ENCODE measurements around the gene OCEL1.

The OCEL1 gene

DNA sequence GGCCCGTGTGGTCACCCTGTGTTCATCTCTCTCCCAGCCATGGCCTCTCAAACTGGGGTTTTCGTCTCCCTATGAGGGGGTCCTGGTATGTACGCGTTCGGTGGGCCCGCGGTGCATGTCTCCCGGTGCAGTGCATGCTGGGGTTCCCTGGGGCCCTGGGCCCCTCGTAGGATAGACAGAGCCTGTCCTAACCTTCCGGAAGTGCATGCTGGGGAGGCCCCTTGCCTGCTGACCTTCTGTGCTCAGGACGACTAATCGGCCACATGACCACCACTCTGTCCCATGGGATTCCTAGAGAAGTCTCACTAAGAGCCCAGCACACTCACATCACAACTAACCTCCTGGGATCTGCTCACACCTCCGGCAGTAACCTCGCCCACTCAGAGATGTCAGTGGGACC, 15.7 kb upstream of the OCEL1 start:
- no peak for DNase-seq (ENCODE audit: low read depth, low spot score)

GRCh38 chr19:17211547-17212446, 14.2 kb upstream of the OCEL1 start:
- DNase-seq (ENCODE audit: low read depth, low spot score): no peak

DNA sequence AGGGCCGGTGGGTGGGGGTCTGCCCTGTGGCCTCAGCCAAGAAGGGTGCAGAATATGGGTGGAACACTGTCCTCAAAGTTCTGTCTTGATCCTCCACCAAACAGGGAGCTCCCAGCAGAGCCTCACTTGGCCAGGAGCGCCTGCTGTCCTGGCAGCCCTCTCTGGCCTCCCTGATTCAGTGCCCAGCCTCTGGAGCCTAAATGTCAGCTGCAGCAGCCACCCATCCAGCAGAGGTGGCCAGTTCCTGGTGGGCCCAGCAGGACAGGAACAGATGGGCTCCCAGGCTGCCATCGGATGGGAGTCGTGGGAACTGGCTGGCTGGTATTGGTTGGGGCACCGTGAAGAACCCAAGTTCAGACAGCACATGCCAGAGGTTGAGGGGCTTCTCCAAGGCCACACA, 12.7 kb upstream of the OCEL1 start:
- no peak for DNase-seq (ENCODE audit: low read depth, low spot score)

- no peak for DNase-seq (ENCODE audit: low read depth, low spot score)
Observed at GRCh38 chr19:17214508-17215126, 11.4 kb upstream of the OCEL1 start.

DNA sequence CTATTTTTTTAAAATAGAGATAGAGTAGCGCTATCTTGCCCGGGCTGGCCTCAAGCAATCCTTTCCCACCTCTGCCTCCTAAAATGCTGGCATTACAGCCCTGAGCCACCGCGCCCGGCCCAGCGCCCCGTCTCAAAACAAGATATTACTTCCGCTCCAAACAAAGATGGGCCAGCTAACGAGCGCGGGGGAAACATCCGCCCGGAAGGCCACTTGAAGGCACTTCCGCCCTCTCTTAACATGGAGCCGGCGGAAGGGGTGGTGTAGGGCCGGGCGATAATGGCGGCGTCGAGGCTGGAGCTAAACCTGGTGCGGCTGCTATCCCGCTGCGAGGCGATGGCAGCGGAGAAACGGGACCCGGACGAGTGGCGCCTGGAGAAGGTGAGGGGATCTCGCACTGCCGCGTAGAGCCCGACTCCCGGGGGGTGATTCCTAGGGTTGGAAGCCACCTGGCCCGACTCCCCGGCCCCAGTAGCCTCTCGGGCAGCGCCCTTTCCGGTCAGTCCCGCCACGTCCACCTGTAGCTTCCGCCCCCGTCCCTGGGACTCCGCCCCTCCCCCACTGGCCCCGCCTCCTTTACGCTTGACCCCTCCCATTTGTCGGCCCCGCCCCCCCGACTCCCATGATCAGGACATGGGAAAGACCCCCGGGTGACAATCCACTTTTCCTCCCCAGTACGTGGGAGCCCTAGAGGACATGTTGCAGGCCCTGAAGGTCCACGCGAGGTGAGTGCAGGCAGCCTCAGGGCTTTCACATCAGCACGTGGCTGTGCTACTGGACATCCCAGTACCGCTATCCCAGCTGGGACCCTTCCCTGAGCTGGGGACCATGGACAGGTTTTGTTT, 10.7 kb upstream of the OCEL1 start, which contains the start of gene USE1:
Gene USE1, plus strand, starts transcription at position 231 of the 845 bp plus-strand sequence. Its CDS starts 49 bp downstream, at position 280.
- DNase-seq (ENCODE audit: low read depth, low spot score): peak; percentile 96

DNA sequence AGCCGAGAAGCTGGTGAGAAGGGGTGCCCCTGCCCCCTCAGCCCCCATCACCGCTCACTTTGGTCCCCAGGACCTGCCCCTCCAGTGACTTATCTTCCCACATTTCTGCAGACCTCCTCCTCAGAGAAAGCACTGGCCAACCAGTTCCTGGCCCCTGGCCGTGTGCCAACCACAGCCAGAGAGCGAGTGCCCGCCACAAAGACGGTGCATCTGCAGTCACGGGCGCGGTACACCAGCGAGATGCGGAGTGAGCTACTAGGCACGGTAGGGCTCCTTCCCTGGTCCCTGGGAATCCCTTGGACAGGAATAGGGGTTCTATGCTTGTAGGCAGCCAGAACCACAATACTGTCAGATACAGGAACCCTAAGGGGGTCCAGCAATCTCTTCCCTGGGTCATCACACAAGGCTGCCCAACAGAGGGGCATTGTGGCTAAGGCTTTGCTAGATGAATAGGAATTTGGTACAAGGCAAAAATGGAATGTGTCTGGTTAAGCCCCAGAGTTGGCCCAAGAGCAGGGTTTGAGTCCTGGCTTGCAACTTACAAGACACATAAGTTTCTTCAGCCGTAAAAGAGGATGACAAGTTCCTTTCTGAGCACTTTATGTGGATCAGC, 9.9 kb upstream of the OCEL1 start:
- DNase-seq (ENCODE audit: low read depth, low spot score): no peak

DNA sequence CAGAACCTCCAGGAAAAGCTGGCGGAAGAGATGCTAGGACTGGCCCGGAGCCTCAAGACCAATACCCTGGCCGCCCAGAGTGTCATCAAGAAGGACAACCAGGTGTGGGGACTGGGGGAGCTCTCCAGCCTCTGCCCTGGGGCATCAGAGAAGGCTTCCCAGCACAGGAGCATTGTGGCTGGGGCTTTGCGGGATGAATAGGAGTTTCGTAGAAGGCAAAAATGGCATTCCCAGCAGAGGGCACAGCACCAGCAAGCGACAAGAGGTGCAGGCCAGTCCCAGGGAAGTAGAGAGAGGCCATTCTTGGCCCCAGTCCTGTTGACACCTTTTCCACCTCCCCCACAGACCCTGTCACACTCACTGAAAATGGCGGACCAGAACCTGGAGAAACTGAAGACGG, 6.7 kb upstream of the OCEL1 start:
- peak; percentile 51 for DNase-seq (ENCODE audit: low read depth, low spot score)

GRCh38 chr19:17220207-17220758, 5.7 kb upstream of the OCEL1 start:
- DNase-seq (ENCODE audit: low read depth, low spot score): no peak

DNA sequence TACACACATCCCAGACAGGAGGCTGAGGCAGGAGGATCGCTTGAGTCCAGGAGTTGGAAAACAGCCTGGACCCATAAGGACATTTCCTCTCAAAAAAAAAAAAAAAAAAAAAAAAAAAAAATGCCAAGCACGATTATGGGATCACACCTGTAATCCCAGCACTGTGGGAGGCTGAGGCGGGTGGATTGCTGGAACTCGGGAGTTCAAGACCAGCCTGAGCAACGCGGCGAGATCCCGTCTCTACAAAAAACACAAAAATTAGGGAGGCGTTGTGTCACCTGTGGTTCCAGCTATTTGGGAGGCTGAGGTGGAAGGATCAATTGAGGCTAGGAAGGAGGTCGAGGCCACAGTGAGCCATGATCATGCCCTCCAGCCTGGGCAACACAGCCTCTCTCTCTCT, 973 bp upstream of the OCEL1 start:
- DNase-seq (ENCODE audit: low read depth, low spot score): no peak

GRCh38 chr19:17227798-17228367, 1.9 kb downstream of the OCEL1 start:
- peak; percentile 47 for DNase-seq (ENCODE audit: low read depth, low spot score)

DNA sequence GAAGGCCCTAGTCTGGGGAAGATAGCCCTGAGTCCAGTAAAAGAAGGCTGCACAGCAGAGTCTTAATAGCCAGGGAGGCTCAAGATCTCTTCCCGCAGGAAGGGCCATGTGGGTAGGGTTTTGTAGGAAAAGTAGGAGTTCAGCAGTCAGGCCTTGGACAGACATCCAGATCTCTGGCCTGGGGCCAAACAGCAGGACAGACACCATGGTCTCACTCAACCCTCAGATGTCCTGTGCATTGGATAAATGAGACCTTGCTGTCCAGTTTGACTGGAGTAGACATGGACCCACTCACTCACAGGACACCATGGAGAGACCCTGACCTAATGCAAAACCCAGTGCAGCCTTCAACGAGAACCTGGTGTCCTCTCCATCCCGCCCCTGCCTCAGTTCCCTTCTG, 3.9 kb downstream of the OCEL1 start:
- DNase-seq (ENCODE audit: low read depth, low spot score): no peak

- no peak for DNase-seq (ENCODE audit: low read depth, low spot score)
Observed at GRCh38 chr19:17232258-17232657, 6.2 kb downstream of the OCEL1 start.

DNA sequence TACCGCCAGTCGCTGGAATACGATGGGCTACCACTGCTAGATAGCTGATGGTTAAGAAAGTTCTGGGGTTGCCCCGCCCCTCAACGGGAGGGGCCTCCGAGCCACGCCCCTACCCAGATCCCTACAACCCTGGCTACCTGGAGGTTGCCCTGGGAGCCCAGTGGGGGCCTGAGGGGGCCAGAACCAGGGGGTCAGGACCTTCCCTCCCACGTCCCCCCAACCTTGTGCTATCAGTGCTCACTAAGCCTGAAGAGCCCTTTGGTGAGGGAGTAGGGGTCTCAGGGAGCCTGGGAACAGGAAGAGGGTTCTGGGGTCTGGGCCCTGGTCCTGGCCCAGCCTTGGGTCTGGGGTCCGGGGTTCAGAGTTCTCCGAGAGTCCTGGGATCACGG, 8.9 kb downstream of the OCEL1 start:
- DNase-seq (ENCODE audit: low read depth, low spot score): peak; percentile 71

DNA sequence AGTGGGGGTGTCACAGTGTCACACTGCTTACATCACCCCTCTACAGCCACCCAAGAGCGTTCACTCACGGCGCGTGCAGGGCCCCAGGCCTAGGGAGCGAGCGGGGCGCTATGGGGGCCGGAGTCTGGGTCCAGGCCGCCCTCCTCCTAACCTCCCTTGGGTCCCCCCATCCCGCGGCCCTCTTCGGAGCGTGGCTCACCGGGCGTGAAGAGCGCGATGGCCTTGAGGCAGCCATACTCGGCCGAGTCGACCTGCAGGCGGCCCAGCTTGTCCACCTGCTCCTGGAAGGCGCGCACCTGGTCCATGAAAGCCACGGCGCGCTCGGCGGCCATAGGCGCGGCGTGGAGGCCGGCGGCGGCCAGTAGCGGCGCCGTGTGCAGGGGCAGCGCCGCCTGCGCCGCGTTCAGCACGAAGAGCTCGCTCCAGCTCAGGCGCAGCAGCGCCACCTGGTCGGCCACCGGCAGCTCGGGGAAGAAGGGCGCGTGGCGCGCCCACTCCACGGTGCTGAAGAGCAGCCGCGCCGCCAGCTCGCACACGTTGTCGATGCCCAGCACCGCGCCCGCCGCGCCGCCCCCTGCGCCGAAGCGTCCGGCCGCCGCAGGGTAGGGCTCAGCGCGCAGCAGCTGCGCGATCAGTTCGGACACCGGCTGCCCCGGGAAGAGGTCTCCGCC, 9.4 kb downstream of the OCEL1 start:
- peak; percentile 80 for DNase-seq (ENCODE audit: low read depth, low spot score)

DNA sequence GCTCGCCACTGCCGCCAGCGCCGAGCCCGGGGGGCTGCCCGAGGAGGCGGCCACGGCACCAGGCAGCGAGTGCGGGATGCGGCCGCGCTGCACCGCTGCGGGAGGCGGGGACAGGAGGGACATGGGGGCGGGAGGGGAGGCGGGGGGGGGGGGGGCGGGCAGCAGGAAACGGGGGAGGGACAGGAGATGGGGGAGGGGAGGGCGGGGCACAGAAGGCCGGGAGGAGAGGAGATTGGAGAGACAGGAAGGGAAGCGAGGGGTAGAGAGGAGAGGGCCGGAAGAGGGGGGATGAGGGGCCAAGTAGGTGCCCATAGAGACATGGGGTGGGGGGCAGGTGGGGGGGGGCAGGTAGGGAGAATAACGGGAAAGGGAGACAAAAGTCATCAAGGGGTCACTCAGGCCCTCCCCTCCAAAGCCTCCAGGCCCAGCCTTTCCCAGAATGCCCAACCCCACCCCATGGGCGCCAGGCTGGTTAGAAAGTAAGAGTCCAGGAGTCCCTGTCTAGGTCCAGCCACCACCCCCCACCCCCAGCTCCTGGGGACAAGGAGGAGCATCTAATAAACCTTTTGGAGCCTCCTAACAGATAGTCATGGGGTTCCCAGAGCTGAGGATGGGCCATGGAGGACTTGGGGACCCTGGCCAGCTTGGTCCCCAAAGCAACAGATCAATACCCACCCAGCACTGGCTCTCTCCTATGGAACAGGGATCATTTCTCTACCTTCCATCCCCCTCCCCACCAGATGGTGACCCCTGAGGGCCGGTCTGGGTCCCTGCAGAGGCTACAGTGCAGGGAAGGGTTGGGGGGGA, 10.1 kb downstream of the OCEL1 start:
- DNase-seq (ENCODE audit: low read depth, low spot score): no peak

DNA sequence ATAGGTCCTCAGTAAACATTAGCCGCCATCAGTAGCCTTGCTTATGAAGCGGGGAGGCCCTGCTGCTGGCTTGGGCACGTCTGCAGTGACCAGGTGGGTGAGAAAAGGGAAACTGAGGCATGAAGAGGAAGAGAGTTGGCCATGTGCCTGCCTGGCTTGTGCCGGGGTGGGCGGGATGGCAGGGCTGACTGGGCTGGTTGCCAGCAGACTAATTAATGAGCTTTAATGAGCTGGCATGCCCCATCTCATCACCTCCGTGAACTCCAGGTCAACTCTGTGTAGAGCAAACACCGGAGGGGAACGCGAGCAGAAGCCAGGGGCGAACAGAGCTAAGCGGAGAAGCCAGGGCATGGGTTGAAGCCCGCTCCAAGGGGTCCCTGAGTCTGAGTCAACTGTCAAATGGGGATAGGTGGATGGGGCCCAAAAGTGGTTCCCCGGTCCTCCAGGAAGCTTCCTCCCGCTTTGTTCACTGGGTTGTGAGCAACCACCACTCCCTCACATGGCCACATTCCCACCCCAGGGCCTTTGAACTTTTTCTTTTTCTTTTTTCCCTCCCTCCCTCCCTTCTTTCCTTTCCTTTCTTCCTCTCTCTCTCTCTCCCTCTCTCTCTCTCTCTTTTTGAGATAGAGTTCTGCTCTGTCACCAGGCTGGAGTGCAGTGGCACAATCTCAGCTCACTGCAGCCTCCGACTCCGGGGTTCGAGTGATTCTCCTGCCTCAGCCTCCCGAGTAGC, 11.0 kb downstream of the OCEL1 start:
- DNase-seq (ENCODE audit: low read depth, low spot score): no peak

DNA sequence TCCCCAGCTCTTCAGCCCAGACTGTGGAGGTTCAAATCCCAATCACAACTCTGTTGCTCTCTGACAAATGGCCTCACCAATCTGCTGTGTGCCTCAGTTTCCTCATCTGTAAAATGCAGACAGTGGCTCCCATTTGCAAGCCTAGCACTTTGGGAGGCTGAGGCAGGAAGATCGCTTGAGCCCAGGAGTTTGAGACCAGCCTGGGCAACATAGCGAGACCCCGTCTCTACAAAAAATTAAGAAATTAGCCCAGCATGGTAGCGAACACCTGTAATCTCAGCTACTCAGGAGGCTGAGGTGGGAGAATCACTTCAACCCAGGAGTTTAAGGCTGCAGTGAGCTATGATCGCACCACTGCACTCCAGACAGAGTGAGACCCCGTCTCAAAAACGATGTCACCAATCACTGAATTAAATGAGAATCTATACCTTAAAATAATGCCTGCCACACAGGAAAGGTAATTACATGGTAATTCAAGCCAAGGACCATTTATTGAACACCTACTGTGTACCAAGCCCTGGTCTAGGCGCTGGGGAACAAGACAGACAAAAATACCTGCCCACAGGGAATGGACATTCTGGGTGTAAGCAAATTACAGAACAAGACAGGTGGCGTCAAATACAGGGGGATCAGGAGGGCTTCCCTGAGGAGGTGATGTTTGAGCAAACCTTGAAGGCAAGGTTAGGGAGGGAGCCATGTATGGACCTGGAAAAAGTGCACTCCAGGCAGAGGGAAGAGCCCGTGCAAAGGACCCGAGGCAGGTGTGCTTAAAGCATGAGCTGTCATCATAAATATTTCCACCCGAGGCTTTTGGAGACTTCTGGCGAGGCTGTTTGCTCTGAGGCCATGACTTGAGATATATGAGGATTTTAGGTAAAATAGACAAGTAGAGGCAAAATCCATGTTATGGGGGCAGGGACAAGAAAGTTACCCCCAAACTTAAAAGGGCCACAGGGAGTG, 12.0 kb downstream of the OCEL1 start:
- DNase-seq (ENCODE audit: low read depth, low spot score): no peak
